HFF-Myc (cell line): ENCODE measurements around the gene PMP22.

Experiments used
- DNase-seq: peaks from one replicate; pipeline ENCODE4 v3.0.0-alpha.2; 2011; ENCODE audit warnings: low read depth; ENCODE audit errors: extremely low read depth
- H3K4me3 ChIP-seq: replicated peaks from 2 replicates; pipeline ENCODE4 v1.5.1; 2011; ENCODE audit warnings: low read depth, mild to moderate bottlenecking, control low read depth, low read length
- TF ChIP-seq, protein P1 (sequence below): IDR thresholded peaks from 2 replicates; pipeline ENCODE4 v1.5.1; 2012; ENCODE audit warnings: mild to moderate bottlenecking, low read depth, low read length, control low read depth; ENCODE audit errors: missing control alignments

Gene PMP22

GRCh38 chr17:15260376-15261257 is 4.5 kb downstream of the PMP22 start:
- peak overlapping the region; percentile 85 for H3K4me3 ChIP-seq
- peak; percentile 86 for DNase-seq
- TF ChIP-seq, protein P1, sequence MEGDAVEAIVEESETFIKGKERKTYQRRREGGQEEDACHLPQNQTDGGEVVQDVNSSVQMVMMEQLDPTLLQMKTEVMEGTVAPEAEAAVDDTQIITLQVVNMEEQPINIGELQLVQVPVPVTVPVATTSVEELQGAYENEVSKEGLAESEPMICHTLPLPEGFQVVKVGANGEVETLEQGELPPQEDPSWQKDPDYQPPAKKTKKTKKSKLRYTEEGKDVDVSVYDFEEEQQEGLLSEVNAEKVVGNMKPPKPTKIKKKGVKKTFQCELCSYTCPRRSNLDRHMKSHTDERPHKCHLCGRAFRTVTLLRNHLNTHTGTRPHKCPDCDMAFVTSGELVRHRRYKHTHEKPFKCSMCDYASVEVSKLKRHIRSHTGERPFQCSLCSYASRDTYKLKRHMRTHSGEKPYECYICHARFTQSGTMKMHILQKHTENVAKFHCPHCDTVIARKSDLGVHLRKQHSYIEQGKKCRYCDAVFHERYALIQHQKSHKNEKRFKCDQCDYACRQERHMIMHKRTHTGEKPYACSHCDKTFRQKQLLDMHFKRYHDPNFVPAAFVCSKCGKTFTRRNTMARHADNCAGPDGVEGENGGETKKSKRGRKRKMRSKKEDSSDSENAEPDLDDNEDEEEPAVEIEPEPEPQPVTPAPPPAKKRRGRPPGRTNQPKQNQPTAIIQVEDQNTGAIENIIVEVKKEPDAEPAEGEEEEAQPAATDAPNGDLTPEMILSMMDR = peak; percentile 54

DNA sequence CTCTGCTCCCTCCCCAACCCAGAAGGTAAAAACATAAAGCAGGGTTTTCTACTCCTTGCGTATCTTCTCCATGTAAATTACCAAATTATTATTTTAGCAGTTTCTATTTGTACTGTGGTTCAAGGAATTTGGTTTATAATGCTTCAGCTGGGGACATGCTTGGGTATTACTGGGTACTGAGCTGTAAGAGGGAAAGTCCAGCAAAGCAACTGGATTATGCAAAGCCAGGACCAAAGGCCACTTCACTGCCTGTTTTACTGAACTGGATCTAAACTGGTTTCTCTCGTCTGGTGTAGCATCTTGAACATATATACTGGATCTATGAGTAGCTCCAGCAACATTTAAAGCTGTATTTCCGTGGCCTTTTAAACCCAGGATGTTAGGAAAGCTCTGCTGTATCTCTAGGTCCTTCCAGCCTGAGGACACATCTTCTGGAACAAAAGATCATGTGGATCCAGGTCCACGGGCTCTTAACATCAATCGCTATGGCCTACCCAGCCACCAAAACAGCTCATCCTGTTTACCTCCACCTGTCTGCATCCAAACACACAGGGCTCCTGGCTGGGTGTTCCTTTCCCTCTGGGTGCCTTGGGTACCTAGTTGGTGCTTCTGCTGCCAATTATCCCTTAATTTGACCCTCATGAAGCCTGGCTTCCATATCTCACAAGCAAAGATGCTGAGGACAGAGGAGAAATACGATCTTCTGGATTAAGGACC is 7.2 kb downstream of the PMP22 start:
- TF ChIP-seq, protein P1 = no peak
- DNase-seq = no peak
- 0 out of 2 replicates have a peak overlapping the region, but pooled peaks have one; percentile 20 for H3K4me3 ChIP-seq

DNA sequence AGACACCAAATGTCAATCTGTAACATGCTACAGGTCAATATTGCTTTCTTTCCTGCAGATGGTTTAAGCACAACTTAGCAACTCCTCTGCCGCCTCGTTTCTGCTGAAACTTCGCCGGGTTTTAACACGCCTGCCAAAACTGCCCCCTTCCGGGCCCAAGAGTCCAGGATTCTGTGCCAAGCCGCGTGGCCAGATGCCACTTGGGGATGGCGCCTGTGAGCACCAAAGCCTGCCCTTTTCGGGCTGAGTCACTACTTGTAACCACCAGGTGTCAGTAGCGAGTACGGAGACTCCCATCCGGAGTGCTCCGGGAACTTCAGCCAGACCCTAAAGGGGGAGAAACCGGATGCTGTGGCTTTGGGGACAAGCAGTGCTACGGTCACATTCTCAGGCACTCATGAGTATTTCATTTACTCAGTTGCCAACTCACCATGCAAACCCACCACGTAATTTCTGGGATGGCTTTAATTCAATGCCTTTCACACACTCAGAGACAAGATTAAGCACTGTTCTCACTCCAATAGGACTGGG is 7.8 kb downstream of the PMP22 start:
- DNase-seq = peak; percentile 82
- peak overlapping the region; percentile 20; the same call in 1 of the 2 replicates for H3K4me3 ChIP-seq
- TF ChIP-seq, protein P1 = peak; percentile 91

- TF ChIP-seq, protein P1 = no peak
- H3K4me3 ChIP-seq = peak overlapping the region; percentile 17; the same call in 1 of the 2 replicates
- no peak for DNase-seq
Observed at GRCh38 chr17:15256689-15257088, 8.4 kb downstream of the PMP22 start.

DNA sequence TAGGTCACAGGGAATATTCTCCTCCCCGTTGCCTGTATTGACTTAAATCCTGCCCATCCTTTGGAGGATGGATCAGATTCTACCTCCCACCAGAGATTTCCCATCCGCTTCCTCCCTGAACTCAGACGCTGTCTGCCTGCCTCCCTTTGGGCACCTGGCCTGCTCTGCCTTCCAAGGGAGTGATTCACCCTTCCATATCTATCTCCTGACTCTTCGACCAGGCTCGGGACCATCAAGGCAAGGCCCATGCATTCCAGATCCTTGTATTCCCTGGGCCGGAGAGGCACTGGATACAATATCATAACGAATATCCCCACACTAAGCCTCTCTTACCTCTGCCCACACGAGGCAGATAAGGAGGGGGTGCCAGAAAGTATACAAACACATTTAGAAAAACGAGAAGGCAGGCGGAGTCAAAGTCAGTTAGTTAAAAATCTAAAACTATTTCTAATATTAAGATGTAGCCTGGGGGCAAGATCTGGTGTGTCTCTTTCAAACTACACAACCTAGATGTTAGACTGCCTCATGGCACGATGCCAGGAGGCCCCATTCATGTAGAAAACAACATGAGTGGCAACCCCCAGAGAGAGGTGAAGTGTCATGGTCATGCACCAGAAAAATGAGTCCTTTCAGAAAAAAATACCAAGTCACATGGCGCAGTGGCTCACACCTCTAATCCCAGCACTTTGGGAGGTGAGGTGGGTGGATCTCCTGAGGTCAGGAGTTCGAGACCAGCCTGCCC is 9.2 kb downstream of the PMP22 start:
- H3K4me3 ChIP-seq = no peak overlapping the region
- DNase-seq = no peak
- TF ChIP-seq, protein P1 = no peak

DNA sequence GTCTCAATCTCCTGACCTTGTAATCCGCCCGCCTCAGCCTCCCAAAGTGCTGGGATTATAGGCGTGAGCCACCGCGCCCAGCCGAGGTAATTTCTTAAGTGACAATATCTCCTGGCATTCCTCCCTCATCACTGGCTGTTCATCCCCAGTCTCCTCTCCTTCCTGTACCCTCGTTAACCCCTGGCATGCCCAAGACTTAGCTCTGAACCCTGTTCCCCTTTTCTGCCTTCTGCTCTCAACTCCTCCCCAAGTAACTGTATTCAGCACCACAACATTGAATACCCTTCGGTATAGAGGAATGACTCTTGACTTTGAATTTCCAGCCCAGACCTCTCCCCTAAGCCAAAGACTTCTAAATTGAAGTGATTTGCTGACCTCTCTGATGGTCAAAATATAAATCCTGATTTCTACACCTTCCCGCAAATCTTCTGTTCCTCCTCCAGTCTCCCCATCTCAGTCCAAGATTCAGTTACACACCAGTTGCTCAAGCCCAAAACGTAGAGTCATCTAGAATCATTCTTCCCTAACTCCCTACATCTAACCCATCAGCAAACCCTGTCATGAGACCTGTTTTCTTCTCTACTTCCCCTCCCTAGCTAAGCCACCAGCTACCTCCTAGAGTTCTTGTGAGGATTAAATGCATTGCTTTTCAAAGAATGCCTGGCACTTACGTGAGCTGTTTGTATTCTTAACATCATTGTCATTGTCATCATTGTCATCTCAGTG is 14.8 kb downstream of the PMP22 start:
- TF ChIP-seq, protein P1 = no peak
- no peak for DNase-seq
- no peak overlapping the region for H3K4me3 ChIP-seq
